Hematopoietic multipotent progenitor cell treated with erythropoietin and hydrocortisone succinate and interleukin-3 and kit ligand, for 8 days (in vitro differentiated cells): ENCODE results near the gene CACNA2D3.

ENCODE experiments used
- DNase-seq: peaks from one replicate; pipeline ENCODE4 v3.0.0-alpha.2; 2015

The CACNA2D3 gene

DNA sequence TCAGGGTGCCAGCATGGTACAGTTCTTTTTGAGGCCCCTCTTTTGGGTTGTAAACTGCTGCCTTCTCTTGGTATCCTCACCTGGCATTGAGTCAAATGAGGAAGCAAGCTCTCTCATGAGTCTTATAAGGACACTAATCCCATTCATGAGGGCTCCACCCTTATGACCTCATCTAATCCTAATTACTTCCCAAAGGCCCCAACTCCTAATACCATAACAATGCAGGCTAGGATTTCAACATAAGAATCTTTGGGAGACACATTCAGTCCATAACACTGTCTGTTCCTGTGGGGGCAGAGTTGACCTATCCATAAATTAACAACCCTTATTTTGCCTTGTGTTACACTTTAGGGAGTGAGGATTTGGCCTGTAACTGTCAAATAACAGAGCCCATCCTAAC lies 527.2 kb downstream of the CACNA2D3 start:
- DNase-seq = no peak

DNA sequence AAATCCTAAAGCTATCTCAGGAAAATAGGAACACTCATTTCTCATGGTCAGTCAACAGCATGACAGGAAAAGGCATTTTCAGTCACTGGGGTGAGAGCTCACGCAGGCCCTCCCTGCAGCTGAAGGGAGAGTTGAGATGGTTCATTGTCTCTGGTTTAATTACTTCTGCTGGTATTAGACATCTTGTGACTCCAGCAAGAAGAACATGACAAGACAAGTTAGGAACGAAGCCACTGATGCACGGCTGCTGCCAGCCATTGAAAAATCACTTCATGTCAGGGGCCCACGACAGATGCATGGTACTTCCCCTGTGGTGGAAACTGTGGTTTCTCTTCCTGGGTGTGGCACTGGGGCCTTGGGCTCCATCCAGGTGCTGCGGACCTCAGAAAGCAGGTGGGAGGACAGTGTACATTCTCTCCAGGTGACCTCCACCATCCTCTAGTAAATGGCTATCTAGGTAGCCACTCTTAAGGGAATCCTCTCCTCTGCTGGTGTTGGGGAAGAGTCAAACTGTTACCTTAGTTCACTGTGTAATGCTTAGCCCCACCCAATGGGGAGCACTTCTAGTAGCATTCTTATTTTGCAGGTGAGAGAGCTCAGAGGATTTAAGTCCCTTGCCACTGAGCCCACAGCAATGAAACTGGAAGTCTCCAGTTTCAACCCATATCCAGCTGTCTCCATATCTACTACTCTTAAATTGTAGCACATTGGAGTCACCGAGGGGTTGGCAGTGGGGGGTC lies 531.3 kb downstream of the CACNA2D3 start:
- no peak for DNase-seq

DNA sequence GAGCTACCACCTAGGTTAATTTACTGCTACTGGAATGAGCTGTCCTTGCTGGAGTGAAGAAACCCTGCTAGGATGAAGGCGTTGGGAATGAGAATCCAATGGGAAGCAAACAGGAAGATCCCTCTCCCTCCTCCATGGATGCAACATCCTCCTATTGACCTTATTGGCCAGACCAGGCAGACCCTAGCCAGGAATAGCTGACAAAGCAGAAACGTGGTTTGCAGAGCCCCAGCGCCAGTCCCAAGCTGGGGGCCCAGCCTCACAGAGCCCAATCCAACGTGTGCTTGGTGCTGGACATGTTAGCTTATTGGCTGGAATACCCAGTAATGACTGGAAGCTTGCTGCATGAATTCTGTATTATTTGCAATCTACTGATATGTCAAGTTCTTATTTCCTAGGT lies 532.4 kb downstream of the CACNA2D3 start:
- DNase-seq = no peak

DNA sequence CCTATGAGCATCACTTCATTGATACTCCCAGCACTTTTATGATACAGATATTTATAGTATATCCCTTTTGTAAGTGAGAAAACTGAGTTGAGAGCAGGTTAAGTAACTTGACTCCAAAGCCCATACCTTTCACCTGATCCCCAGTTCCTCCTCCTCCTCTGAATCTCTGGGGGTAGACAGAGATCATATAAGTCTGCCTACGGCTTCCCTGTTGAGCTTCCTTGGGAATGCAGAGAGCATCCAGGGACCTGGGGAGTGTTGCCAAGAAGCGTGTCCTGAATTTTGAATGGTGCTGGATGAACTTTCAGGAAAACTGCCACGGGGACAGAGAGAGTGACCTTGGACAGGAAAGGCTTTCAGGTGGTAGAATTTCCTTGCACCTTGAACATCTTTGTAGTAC lies 537.0 kb downstream of the CACNA2D3 start:
- DNase-seq = no peak

DNA sequence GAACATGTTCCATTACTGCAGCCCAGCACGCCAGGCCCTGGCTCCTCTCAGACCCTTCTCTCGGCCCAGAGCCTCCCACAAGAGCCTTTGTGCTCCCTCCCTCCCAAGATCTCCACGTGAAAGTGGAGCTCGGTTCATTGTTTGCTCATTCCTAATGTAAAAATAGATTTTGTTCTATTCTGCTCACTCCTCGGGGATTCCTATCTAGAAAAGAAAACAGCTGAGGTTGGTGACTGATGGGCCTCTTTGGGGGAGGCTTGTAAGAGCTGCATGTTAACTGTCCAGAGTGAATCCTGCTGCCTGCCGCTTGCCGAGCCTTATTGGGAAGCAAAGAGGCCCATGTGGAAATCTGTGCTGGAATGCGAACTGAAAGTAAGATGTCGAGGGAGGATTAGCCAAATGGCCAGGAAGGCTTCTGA lies 538.4 kb downstream of the CACNA2D3 start:
- DNase-seq = no peak

DNA sequence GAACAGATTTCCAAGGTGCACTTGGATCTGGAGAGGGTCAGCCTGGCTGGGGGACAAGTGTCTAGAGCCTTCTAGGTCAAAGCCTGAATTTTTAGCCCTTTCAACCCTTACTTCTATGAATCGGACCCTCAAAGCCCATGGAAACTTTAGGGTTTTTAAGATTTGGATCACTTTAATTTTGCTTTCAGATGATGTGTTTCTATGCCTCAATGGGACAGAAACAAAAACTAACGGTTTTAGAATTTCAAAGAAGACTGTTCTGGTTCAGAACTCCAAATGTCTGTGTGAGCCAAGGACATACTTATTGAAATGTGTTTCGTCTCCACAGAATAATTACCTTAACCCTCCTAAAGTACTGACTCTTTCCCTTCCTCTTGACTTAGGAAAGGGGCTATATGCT lies 538.8 kb downstream of the CACNA2D3 start:
- DNase-seq = no peak

DNA sequence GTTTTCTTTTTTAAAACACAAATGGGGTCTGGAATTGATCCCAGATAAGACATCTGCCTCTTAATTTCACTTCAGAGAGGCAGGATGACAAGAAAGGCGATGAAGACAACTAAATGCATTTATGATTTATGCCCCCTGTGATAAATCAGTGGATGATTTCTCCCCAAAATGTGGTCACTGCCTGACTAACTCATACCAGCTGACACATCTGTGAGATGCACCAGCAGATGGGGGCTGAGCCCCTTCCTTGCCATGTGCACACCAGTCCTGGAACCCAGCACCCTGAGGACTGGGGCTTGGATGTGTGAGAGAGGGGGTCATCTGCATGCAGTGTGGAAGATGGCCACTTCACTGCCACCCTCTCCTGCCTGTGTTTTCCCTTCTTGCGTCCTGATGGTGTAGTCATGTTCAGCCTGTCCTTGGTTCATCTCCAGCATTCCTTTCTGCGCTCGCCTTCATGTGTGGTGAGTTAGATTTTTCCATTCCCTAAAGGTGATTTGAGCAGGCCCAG lies 541.2 kb downstream of the CACNA2D3 start:
- DNase-seq = no peak

DNA sequence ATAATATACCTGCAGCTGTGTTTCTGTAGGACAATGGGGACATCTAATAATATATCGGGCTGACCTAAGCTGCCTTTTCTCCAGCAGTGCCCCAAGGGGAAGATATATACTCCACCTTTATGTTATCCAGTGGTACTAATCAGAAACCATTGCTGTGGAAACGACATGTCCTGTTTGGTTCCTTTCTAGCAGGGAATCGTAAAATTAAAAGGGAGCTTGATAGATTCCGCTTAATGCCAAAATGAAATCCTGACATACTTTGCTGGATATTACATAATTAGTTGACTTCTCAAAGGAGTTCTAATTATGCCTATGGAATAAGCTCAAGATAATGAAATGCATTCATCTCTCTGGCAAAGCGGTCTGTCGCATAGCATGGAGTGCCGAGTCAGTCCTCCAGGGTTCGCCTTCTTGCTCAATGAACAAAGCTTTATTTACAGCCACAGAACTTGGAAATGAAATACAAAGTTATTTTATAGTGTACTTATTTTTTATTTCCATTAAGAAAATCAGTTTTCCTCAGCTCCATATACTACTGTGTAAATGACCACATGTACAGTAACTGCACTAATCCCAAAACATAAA lies 542.8 kb downstream of the CACNA2D3 start:
- no peak for DNase-seq

DNA sequence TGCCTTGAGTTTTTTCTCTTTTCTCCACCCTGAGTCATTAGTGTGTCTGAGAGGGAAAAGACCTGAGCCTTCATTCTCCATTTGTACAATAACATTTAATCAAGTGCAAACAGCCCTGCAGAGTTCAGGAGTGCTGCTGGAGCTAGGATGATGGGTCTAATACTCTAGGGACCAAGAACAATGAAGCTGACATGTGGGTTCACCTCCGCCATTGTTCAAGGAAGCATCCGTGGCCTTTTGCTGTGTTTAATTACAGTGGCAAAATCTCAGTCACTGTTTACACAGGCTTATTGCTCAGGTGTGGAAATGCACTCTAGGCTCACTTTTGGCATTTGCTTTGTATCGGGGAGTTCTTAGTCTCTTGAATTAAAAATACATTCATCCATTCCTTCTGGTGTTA lies 545.9 kb downstream of the CACNA2D3 start:
- no peak for DNase-seq

DNA sequence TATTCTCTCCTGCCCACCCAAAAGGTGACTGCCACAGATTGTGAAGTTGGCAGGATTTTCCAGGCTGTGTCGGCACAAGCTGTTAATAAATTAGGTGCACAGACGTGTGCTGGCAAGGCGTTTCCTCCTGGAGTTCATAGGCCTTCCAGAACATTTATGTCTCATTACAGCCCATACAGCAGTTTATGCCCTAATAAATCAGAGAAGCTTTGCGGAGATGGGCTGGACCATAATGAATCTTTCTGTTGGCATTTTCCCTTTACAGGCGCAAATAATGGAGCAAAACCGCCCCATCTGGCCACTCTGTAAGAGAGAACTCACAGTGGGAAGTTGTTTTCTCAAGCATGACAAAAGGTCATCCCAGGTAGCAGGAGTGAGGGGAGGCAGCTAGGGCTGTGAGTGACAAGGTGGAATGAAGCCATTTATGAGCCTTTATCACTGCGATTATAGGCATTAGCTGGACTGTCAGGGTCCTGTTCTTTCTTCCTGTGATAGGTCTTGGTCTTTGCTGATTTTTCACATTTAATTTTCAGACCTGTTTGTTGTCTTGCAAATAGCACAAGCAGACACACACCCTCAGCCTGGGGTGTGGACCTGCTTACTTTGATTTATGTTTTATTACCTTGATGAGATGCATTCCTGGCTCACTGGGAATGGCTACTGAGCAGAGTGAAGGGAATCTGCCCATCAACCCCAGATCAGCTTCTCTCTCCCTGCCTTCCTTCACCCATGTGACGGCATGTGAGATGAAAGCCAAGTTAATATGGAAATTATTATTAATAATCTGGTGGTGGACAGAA lies 548.0 kb downstream of the CACNA2D3 start:
- DNase-seq = no peak

DNA sequence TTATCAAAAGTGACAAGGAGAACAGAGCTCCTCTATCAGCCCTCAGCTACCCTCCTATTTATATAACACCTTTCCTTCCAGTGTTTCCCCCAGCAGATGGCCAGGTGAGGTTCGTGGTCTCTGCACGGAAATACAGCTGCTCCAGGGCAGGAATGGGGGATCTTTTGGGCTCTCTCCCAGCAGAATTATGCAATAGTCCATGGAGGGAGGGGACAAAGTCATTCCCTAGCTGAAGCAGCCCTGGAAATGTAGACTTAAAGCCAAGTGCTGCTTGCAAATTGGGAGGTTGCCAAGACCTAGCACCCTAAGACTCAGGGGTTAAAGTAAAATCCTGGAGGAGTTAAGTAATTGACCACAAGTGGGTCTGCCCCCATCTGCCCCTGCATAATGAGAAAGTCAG lies 549.2 kb downstream of the CACNA2D3 start:
- no peak for DNase-seq

DNA sequence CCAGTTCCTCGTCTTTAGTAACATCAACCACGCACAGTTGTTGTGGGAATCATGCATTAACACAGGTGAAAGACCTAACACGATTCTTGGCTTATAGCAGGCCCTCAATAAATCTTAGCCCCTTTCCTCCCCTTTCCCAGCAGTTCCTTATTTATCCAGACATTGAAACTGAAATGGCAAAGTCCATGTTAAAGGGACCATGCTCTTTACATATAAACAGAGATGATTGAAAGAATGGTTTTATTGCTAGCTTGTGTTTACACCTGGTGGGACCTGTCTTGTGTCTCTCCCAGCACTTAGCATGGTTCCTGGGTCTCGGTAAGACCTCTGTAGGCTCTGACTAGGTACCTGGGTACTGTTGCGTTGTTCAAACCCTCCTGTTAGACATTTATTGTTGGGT lies 553.7 kb downstream of the CACNA2D3 start:
- no peak for DNase-seq

DNA sequence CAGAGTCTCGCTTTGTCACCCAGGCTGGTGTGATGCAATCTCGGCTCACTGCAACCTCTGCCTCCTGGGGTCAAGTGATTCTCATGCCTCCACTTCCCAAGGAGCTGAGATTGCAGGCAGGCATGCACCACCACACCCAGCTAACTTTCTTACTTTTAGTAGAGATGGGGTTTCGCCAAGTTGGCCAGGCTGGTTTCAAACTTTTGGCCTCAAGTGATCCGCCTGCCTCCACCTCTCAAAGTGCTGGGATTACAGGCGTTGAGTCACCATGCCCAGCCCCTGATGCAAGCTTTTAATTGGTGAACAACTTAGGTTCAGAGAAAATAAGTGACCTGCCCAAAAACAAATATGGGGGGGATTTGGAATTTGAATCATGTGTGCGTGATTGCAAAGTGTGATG lies 559.4 kb downstream of the CACNA2D3 start:
- no peak for DNase-seq

DNA sequence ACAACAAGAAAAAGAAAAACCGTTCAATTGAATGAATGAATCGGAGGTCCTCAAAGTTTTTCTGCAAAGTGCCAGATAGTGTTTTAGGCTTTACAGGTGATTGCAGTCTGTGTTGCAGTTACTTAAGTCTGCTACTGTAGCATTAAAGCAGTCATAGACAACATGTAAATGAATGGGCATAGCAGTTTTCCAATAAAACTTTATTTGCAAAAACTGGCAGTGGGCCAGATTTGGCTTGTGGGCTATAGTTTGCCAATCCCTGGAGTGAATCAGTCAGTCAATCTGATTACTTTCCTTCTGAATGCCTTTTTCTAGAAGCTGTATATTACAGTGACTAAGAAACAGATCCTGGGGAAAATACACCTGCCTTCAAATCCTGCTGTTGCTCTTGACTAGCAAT lies 562.9 kb downstream of the CACNA2D3 start:
- no peak for DNase-seq

DNA sequence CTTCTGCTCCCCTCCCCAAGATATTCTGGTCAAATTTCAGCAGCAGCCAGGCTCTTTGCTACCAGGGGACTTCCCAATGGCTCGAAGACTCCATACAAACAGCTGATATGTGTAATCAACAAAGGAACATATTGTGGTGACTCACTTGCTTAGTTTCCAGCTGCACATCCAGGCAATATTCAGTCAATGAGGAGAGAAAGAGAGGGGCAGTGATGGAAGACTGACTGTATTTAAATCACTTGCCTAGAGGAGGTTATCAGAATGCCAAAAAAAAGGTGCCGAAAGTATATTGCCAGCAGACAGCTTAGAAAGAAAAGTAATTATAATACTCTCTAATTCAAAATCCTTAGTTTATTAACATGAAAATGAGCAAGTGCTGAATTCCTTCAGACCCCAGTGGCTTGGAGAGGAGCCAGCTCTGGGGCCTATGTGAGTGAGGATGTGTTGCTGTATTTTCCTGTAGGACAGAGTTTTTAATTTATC lies 569.0 kb downstream of the CACNA2D3 start:
- DNase-seq = no peak

DNA sequence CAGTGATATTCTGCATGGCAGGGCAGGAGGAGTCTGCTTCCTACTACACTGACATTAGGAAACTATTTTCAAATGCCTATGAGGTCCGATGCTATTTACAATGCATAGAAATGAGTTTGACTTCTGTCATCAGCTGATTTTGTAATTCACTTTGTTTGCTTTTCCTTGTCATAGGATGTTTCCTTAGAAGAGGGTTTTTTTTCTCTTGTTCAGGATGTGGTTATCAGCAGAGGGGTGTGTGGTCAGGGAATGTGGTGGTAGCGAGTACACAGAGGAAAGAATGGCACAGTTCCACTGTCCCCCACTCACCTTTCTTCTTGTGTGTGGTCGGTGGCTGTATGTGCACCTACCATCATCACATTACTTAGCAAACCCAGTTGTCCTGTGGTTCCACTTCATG lies 574.0 kb downstream of the CACNA2D3 start:
- no peak for DNase-seq

DNA sequence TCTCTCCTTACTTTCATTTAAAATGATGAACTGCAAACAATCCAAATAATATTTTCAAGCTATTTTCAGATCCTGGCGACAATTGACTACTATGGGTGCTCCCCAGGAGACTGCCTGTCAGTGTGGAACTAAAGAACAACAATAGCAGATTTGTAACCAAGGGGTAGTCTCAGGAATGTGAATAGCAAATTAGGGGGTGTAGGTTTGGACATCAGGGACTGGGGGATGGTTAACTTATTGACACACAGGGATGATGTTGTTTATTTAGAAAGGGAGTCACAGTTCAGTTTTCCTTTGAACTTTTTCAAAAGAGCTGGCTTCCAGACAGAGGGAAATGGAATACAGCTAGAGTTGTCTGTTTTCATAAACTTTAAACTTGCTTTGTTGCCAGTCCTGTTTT lies 575.7 kb downstream of the CACNA2D3 start:
- no peak for DNase-seq

DNA sequence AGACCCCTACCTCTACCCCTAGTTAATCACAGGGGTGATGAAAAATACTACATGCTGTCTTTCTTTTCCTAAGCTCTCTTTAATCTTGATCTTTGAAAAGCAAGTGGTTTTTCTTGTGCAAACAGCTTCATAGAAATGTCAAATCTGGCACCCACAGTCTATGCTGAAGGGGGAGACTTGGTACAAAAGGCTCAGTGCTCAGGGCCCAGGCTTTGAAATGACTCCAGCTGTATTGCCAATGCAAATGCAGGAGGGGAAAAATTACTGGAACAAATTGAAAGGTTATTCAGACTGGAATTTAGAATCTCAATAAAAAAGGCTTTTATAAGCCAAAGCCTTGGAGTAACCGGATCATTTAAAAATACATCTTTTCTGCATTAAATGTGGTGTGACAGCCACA lies 581.6 kb downstream of the CACNA2D3 start:
- DNase-seq = no peak

DNA sequence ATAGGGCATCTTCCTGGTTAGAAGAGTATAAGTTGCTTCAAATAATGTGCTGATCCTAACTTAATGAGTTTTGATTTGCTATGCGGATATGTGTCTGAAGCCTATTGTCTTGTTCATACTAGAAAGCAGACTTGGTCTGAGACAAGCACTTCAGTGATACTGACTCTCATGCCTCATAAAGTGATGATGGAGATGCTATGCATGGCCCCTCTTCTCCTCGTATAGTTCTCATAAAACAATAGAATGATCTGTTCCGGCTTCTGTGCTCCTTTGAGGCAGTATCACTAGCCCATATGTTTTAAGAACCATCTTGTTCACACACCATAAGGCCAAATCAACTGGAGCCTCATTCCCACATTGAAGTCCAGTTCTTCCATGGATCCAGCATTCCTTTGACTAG lies 583.4 kb downstream of the CACNA2D3 start:
- no peak for DNase-seq

DNA sequence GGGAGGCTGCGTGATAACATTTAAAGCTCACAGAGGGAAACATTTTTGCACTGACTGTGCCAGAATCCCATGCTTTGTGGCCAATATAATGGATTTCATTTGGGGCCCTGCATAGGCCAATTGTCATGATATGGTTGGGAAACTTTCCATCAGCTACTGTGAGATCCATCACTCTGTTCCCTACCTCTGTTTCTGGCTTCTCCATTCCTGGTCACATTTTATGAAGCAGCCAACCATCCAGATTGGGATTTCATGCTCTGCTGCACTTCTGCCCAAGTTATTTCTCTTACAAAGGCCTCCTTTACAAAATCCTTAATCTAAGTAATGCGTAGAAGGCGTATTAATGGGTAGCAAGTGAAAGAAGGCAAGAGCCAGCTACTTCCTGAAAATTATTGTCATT lies 584.4 kb downstream of the CACNA2D3 start:
- no peak for DNase-seq

DNA sequence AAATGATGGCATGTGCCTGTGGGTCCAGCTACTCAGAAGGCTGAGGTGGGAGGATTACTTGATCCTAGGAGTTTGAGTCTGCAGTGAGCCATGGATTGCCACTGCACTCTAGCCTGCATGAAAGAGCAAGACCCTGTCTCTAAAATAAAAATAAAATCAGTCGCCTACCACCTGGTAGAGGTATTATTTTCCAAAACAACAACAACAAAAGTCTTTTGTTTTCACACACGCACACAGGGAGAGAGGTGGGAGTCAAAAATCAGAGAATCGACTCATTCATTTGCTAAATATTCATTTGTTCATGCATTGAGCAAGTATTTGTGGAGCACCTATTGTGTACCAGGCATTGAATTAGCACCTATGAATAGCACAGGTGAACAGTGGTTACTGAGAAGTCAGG lies 587.4 kb downstream of the CACNA2D3 start:
- DNase-seq = no peak

DNA sequence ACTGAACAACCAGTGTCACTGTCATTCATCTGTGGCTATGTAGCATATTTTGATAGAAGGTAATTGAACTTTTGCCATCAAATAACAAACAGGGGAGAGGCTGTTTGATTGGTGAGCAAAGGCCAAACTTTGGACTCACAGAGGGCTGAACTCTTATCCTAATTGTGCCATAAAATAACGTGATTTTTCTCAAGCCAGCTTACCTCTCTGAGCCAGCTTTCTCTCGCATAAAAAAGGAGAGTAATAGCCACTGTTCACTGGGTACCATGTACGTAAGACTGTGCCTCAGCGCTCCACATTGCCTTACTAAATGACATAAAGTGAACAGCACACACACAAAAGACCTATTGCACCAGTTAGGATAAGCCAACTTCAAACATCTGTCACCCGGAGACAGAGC lies 588.6 kb downstream of the CACNA2D3 start:
- no peak for DNase-seq

DNA sequence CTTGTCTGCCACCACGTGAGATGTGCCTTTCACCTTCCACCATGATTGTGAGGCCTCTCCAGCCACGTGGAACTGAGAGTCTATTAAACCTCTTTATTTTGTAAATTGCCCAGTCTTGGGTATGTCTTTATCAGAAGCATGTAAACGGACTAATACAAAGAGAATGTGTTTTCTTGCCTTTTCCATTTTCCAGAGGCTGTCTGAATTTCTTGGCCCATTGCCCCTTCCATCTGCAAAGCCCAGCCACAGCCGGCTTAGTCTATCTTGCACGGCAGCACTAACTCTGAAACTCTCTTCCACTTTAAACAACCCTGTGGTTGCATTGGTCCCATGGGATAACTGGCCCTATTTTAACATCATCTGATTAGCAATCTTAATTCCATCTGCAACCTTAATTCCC lies 590.2 kb downstream of the CACNA2D3 start:
- no peak for DNase-seq

DNA sequence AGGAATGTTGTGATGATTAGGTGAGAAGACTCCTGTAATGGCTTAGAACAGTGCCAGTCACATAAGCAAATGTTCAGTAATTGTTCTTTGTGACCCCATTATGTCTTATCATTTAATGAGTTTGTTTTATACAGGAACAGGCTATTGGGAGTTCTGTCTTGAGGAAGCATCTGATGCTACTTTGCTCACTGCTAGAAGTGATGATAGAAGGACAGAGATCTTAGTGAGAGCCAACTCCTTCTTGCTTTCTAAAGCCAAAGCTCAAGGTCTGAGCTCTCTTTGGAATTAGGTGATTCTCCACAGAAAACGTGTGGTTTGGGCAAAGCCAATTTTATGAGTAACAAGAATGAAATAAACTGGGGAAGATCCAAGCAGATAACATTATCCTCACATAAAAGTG lies 590.7 kb downstream of the CACNA2D3 start:
- no peak for DNase-seq
